Measurements from ENCODE around the gene SDK1. TPM values are rescaled to one million over a fixed set of nuclear protein-coding genes. Genes with fewer than 3 reads are reported as not detected.

Gene SDK1
- total and polyA plus RNA-seq, 2 experiments from 2014 or later: 2.1 to 10.0 TPM

DNA sequence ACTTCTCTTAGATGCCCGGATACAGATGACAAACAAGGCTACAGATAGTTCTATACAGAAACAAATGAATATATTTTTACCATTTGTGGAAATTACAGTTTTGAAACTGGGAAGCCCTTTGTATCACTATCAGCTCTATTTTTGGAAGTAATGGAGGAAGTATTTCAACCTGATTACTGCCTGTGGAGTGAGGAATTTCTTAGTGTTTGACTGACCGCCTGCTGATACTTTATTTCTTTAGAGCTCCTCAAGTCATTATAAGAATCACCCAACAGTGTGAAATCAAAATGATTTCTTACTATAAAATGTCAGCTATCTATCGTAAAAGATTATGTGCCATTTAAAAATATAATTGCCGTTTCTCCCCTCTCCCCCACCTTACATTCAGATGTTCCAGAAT is 290.9 kb downstream of the SDK1 start:
- no peaks in the 10 kb centered on the region for H3K36me3 Mint-ChIP-seq (ENCODE audit: low read depth)
- H3K79me2 ChIP-seq (replicated peaks; ENCODE audit: insufficient read depth): no peaks in the 10 kb centered on the region
- H3F3A ChIP-seq (replicated peaks; ENCODE audit: low read depth): no peaks in the 10 kb centered on the region
- H2AFZ ChIP-seq: no peak overlapping the region
- no peaks in the 10 kb centered on the region for H3K9me3 Mint-ChIP-seq
- H3K4me1 Mint-ChIP-seq: peaks cover 25% of the 10 kb centered on the region
- H3K4me2 ChIP-seq: no peak overlapping the region
- H3K4me1 ChIP-seq (ENCODE audit: insufficient read depth): peaks cover 11% of the 10 kb centered on the region; the same call in 1 of the 2 replicates
- no peaks in the 10 kb centered on the region for H3K27me3 ChIP-seq (ENCODE audit: insufficient read depth)
- no peak overlapping the region for H3K4me3 ChIP-seq
- no peaks in the 10 kb centered on the region; the same call in 1 of the 2 replicates for H4K20me1 ChIP-seq (replicated peaks; ENCODE audit: insufficient read depth)
- peak; percentile 73 for ATAC-seq
- no peaks in the 10 kb centered on the region for H3K36me3 ChIP-seq (ENCODE audit: insufficient read depth)
- TF ChIP-seq, protein P1, sequence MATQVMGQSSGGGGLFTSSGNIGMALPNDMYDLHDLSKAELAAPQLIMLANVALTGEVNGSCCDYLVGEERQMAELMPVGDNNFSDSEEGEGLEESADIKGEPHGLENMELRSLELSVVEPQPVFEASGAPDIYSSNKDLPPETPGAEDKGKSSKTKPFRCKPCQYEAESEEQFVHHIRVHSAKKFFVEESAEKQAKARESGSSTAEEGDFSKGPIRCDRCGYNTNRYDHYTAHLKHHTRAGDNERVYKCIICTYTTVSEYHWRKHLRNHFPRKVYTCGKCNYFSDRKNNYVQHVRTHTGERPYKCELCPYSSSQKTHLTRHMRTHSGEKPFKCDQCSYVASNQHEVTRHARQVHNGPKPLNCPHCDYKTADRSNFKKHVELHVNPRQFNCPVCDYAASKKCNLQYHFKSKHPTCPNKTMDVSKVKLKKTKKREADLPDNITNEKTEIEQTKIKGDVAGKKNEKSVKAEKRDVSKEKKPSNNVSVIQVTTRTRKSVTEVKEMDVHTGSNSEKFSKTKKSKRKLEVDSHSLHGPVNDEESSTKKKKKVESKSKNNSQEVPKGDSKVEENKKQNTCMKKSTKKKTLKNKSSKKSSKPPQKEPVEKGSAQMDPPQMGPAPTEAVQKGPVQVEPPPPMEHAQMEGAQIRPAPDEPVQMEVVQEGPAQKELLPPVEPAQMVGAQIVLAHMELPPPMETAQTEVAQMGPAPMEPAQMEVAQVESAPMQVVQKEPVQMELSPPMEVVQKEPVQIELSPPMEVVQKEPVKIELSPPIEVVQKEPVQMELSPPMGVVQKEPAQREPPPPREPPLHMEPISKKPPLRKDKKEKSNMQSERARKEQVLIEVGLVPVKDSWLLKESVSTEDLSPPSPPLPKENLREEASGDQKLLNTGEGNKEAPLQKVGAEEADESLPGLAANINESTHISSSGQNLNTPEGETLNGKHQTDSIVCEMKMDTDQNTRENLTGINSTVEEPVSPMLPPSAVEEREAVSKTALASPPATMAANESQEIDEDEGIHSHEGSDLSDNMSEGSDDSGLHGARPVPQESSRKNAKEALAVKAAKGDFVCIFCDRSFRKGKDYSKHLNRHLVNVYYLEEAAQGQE (IDR thresholded peaks at IDR 0.05; ENCODE audit: unreplicated experiment): no peak
- TF ChIP-seq EZH2phosphoT487 (IDR thresholded peaks at IDR 0.05; ENCODE audit: unreplicated experiment): no peak
- TF ChIP-seq, protein P2, sequence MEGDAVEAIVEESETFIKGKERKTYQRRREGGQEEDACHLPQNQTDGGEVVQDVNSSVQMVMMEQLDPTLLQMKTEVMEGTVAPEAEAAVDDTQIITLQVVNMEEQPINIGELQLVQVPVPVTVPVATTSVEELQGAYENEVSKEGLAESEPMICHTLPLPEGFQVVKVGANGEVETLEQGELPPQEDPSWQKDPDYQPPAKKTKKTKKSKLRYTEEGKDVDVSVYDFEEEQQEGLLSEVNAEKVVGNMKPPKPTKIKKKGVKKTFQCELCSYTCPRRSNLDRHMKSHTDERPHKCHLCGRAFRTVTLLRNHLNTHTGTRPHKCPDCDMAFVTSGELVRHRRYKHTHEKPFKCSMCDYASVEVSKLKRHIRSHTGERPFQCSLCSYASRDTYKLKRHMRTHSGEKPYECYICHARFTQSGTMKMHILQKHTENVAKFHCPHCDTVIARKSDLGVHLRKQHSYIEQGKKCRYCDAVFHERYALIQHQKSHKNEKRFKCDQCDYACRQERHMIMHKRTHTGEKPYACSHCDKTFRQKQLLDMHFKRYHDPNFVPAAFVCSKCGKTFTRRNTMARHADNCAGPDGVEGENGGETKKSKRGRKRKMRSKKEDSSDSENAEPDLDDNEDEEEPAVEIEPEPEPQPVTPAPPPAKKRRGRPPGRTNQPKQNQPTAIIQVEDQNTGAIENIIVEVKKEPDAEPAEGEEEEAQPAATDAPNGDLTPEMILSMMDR (conservative IDR thresholded peaks at IDR 0.05; ENCODE audit: low read depth in 2 of 2): no peak
- TF ChIP-seq POLR2AphosphoS5 (IDR thresholded peaks at IDR 0.05; ENCODE audit: low read depth): no peak
- no peak for TF ChIP-seq ZNF114 (CRISPR knock-in tag; IDR thresholded peaks at IDR 0.05)
- no peak for TF ChIP-seq CREB1 (CRISPR knock-in tag; IDR thresholded peaks at IDR 0.05; ENCODE audit: low read depth)
- TF ChIP-seq, protein P3, sequence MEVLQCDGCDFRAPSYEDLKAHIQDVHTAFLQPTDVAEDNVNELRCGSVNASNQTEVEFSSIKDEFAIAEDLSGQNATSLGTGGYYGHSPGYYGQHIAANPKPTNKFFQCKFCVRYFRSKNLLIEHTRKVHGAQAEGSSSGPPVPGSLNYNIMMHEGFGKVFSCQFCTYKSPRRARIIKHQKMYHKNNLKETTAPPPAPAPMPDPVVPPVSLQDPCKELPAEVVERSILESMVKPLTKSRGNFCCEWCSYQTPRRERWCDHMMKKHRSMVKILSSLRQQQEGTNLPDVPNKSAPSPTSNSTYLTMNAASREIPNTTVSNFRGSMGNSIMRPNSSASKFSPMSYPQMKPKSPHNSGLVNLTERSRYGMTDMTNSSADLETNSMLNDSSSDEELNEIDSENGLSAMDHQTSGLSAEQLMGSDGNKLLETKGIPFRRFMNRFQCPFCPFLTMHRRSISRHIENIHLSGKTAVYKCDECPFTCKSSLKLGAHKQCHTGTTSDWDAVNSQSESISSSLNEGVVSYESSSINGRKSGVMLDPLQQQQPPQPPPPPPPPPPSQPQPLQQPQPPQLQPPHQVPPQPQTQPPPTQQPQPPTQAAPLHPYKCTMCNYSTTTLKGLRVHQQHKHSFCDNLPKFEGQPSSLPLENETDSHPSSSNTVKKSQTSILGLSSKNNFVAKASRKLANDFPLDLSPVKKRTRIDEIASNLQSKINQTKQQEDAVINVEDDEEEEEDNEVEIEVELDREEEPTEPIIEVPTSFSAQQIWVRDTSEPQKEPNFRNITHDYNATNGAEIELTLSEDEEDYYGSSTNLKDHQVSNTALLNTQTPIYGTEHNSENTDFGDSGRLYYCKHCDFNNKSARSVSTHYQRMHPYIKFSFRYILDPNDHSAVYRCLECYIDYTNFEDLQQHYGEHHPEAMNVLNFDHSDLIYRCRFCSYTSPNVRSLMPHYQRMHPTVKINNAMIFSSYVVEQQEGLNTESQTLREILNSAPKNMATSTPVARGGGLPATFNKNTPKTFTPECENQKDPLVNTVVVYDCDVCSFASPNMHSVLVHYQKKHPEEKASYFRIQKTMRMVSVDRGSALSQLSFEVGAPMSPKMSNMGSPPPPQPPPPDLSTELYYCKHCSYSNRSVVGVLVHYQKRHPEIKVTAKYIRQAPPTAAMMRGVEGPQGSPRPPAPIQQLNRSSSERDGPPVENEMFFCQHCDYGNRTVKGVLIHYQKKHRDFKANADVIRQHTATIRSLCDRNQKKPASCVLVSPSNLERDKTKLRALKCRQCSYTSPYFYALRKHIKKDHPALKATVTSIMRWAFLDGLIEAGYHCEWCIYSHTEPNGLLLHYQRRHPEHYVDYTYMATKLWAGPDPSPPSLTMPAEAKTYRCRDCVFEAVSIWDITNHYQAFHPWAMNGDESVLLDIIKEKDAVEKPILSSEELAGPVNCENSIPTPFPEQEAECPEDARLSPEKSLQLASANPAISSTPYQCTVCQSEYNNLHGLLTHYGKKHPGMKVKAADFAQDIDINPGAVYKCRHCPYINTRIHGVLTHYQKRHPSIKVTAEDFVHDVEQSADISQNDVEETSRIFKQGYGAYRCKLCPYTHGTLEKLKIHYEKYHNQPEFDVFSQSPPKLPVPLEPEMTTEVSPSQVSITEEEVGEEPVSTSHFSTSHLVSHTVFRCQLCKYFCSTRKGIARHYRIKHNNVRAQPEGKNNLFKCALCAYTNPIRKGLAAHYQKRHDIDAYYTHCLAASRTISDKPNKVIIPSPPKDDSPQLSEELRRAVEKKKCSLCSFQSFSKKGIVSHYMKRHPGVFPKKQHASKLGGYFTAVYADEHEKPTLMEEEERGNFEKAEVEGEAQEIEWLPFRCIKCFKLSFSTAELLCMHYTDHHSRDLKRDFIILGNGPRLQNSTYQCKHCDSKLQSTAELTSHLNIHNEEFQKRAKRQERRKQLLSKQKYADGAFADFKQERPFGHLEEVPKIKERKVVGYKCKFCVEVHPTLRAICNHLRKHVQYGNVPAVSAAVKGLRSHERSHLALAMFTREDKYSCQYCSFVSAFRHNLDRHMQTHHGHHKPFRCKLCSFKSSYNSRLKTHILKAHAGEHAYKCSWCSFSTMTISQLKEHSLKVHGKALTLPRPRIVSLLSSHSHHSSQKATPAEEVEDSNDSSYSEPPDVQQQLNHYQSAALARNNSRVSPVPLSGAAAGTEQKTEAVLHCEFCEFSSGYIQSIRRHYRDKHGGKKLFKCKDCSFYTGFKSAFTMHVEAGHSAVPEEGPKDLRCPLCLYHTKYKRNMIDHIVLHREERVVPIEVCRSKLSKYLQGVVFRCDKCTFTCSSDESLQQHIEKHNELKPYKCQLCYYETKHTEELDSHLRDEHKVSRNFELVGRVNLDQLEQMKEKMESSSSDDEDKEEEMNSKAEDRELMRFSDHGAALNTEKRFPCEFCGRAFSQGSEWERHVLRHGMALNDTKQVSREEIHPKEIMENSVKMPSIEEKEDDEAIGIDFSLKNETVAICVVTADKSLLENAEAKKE (CRISPR knock-in tag; IDR thresholded peaks at IDR 0.05): no peak
- TF ChIP-seq JUNB (IDR thresholded peaks at IDR 0.05; ENCODE audit: unreplicated experiment): no peak
- TF ChIP-seq, protein P4, sequence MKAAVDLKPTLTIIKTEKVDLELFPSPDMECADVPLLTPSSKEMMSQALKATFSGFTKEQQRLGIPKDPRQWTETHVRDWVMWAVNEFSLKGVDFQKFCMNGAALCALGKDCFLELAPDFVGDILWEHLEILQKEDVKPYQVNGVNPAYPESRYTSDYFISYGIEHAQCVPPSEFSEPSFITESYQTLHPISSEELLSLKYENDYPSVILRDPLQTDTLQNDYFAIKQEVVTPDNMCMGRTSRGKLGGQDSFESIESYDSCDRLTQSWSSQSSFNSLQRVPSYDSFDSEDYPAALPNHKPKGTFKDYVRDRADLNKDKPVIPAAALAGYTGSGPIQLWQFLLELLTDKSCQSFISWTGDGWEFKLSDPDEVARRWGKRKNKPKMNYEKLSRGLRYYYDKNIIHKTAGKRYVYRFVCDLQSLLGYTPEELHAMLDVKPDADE (IDR thresholded peaks at IDR 0.05): no peak
- TF ChIP-seq STAT1 (IDR thresholded peaks at IDR 0.05; ENCODE audit: unreplicated experiment): no peak
- TF ChIP-seq ZNF331 (CRISPR knock-in tag; IDR thresholded peaks at IDR 0.05; ENCODE audit: low read depth): no peak
- TF ChIP-seq EZH2 (IDR thresholded peaks at IDR 0.05; ENCODE audit: low read depth, unreplicated experiment): no peak
- no peak for TF ChIP-seq NANOG (IDR thresholded peaks at IDR 0.05; ENCODE audit: borderline replicate concordance)
- 0 out of 2 replicates have a peak, but pooled peaks cover 2% of the 10 kb centered on the region for H3K9me2 ChIP-seq (ENCODE audit: insufficient read depth)
- no peak overlapping the region for H3K27ac ChIP-seq (ENCODE audit: low read depth)
- H3K4me3 Mint-ChIP-seq: no peak overlapping the region
- DNase-seq (ENCODE audit: low spot score): no peak
- no peak overlapping the region for H3K27ac Mint-ChIP-seq
- no peaks in the 10 kb centered on the region for H3K27me3 Mint-ChIP-seq (ENCODE audit: insufficient read depth, low read depth, poor library complexity)

Measured in GM23338 (cell line).